MCF 10A (cell line): ENCODE data around the gene STK38. TPM values are rescaled to one million over a fixed set of nuclear protein-coding genes. Genes with fewer than 3 reads are reported as not detected.

Experiments
- BruUV-seq: library from RNA; stranded (reverse); fragments of 400-500 nt; replicated peaks from 2 replicates; lab custom pipeline; 2021; lab: Mats Ljungman, UMichigan
- CTCF ChIA-PET: fragments of 300-600 bp; sonication (Branson Sonifier 250); formaldehyde crosslinking; extraction: SDS; loops from one replicate; lab custom pipeline; 2021; ENCODE audit warnings: antibody characterized with exemption, inconsistent platforms; lab: Yijun Ruan, JAX
- POLR2A ChIA-PET: fragments of 300-600, 350-650 bp; sonication (Branson Sonifier 250); formaldehyde crosslinking; extraction: SDS; loops from one replicate; lab custom pipeline; 2020; ENCODE audit warnings: antibody characterized with exemption, inconsistent platforms; lab: Yijun Ruan, JAX
- DNase-seq: peaks from one replicate; pipeline ENCODE4 v3.0.0-alpha.2; 2018; ENCODE audit not compliant: unreplicated experiment
- H3K27ac Mint-ChIP-seq: one replicate; pipeline ENCODE4 v1.8.0; 2022; ENCODE audit warnings: mild to moderate bottlenecking, low read depth, mixed read lengths; ENCODE audit not compliant: unreplicated experiment
- H3K27me3 Mint-ChIP-seq: one replicate; pipeline ENCODE4 v1.8.0; 2022; ENCODE audit warnings: mixed read lengths; ENCODE audit not compliant: insufficient read depth, unreplicated experiment
- H3K36me3 Mint-ChIP-seq: one replicate; pipeline ENCODE4 v1.8.0; 2022; ENCODE audit warnings: mild to moderate bottlenecking, moderate library complexity, mixed read lengths; ENCODE audit not compliant: insufficient read depth, unreplicated experiment
- H3K4me1 Mint-ChIP-seq: one replicate; pipeline ENCODE4 v1.8.0; 2022; ENCODE audit warnings: mixed read lengths; ENCODE audit not compliant: insufficient read depth, unreplicated experiment
- H3K4me3 Mint-ChIP-seq: one replicate; pipeline ENCODE4 v1.8.0; 2022; ENCODE audit warnings: mild to moderate bottlenecking, moderate library complexity, mixed read lengths; ENCODE audit not compliant: unreplicated experiment
- H3K9me3 Mint-ChIP-seq: one replicate; pipeline ENCODE4 v1.8.0; 2022; ENCODE audit warnings: mixed read lengths; ENCODE audit not compliant: unreplicated experiment
- CTCF ChIP-seq: fragments of 200-600 bp; IDR thresholded peaks from one replicate; pipeline ENCODE4 v1.8.0; 2022; ENCODE audit warnings: antibody characterized with exemption, mild to moderate bottlenecking; ENCODE audit not compliant: unreplicated experiment
- intact Hi-C: fragments of 100-400 bp; cut with micrococcal nuclease; formaldehyde crosslinking; loops from 2 replicates; pipeline ENCODE4 v1.14.1; 2022
- total RNA-seq: library from RNA; stranded (reverse); gene quantifications from 2 replicates; pipeline ENCODE4 v1.2.3, GENCODE V29; 2022

The STK38 gene
- total RNA-seq, 1 experiment from 2014 or later = 16.8 TPM

- no TSS peak for BruUV-seq
- intact Hi-C loops = loop anchor here (1.0 to 5.0 kb wide), 2 partner anchors 21 to 153 kb away; no protein-coding TSS in a partner anchor
- Mint-ChIP-seq H3K36me3 (peaks cover 29% of the 10 kb centered on the region), H3K27me3 (no peaks in the 10 kb centered on the region), H3K4me1 (peaks cover 27% of the 10 kb centered on the region), H3K4me3 (peak overlapping the region; percentile 87), H3K27ac (peak overlapping the region; percentile 88), H3K9me3 (no peaks in the 10 kb centered on the region)
- no peak for TF ChIP-seq CTCF
- ChIA-PET CTCF (interaction anchor here (1.0 to 2.1 kb wide), 3 partner anchors 16 to 154 kb away, joined by 3 to 10 read pairs (median 9); no protein-coding TSS in a partner anchor), POLR2A (interaction anchor here (1.0 to 4.1 kb wide), 9 partner anchors 19 to 234 kb away, joined by 4 to 68 read pairs (median 8); partner anchors contain the start of genes CDKN1A and SRSF3)
- peak; percentile 56 for DNase-seq
Measured at GRCh38 chr6:36444470-36444869, 102.8 kb downstream of the STK38 start.

Other genes starting within 250 kb of the STK38 start
- not detected in 2 replicates for gene BNIP5, start 210.6 kb downstream of the STK38 start, total RNA-seq
- gene ETV7, start 159.8 kb downstream of the STK38 start, total RNA-seq = 0.20 and 0.47 TPM in 2 replicates
- gene PXT1, start 104.6 kb downstream of the STK38 start, total RNA-seq = 0.15 TPM in 1 of 2 replicates, not detected in the other
- 46.6 and 52.0 TPM in 2 replicates for gene KCTD20, start 104.5 kb downstream of the STK38 start, total RNA-seq
- 364 and 479 TPM in 2 replicates for gene SRSF3, start 46.9 kb upstream of the STK38 start, total RNA-seq
- 407 and 489 TPM in 2 replicates for gene CDKN1A, start 131.2 kb upstream of the STK38 start, total RNA-seq
- gene RAB44, start 150.3 kb upstream of the STK38 start, total RNA-seq = 0.09 TPM in 1 of 2 replicates, not detected in the other